ENCODE data around the gene HS6ST1.

HS6ST1 gene

GRCh38 chr2:128308889-128309279 lies 9.8 kb downstream of the HS6ST1 start:
- no peak for DNase-seq

- DNase-seq = peak; percentile 0
Measured at GRCh38 chr2:128308284-128308731, 10.4 kb downstream of the HS6ST1 start.

- DNase-seq = no peak
Measured at GRCh38 chr2:128307595-128307994, 11.1 kb downstream of the HS6ST1 start.

GRCh38 chr2:128306931-128307460 lies 11.7 kb downstream of the HS6ST1 start:
- no peak for DNase-seq

GRCh38 chr2:128306081-128306930 lies 12.4 kb downstream of the HS6ST1 start:
- no peak for DNase-seq

- no peak for DNase-seq
Measured at GRCh38 chr2:128305555-128306080, 13.1 kb downstream of the HS6ST1 start.

- no peak for DNase-seq
Measured at GRCh38 chr2:128304715-128305554, 13.7 kb downstream of the HS6ST1 start.

- DNase-seq = no peak
Measured at GRCh38 chr2:128304330-128304714, 14.3 kb downstream of the HS6ST1 start.

GRCh38 chr2:128303911-128304310 lies 14.8 kb downstream of the HS6ST1 start:
- DNase-seq = no peak

GRCh38 chr2:128303095-128303791 lies 15.4 kb downstream of the HS6ST1 start:
- DNase-seq = no peak

GRCh38 chr2:128302744-128303067 lies 16.0 kb downstream of the HS6ST1 start:
- DNase-seq = no peak

- DNase-seq = no peak
Measured at GRCh38 chr2:128302011-128302743, 16.5 kb downstream of the HS6ST1 start.

GRCh38 chr2:128301501-128301966 lies 17.1 kb downstream of the HS6ST1 start:
- no peak for DNase-seq

- DNase-seq = no peak
Measured at GRCh38 chr2:128301021-128301420, 17.6 kb downstream of the HS6ST1 start.

GRCh38 chr2:128300151-128301020 lies 18.3 kb downstream of the HS6ST1 start:
- no peak for DNase-seq

- DNase-seq = no peak
Measured at GRCh38 chr2:128299628-128300027, 19.0 kb downstream of the HS6ST1 start.

- DNase-seq = no peak
Measured at GRCh38 chr2:128298846-128299507, 19.7 kb downstream of the HS6ST1 start.

- DNase-seq = no peak
Measured at GRCh38 chr2:128298286-128298685, 20.4 kb downstream of the HS6ST1 start.

- no peak for DNase-seq
Measured at GRCh38 chr2:128293870-128294455, 24.7 kb downstream of the HS6ST1 start.

- DNase-seq = no peak
Measured at GRCh38 chr2:128293426-128293755, 25.3 kb downstream of the HS6ST1 start.

Measured in stimulated activated CD4-positive, alpha-beta T cell treated with anti-CD3 and anti-CD28 coated beads, Interleukin-4, amount 100 ng/mL, for 1 hour (primary cell).